Measurements from ENCODE around the gene MTCL1.

The MTCL1 gene

DNA sequence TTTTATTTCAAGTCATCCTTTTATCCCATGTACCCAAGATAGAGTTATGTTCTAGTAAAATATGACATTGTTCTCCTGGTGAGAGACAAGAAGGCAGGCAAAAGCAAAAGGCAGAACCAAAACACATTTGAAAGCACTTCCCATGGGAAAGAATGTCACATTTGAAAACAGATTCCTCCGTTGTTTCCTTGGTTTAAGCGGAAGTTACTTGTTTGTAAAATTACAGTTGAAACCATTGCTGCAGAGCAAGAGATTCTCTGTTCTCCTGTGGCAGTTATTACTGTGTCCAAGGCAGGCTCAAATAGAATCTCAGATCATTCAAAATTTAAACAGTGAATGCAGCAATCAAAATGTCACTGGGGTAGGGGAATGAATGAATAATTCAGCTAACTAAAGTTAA is 149.6 kb downstream of the MTCL1 start:
- Histone ChIP-seq H3K27me3 (ENCODE audit: control insufficient read depth, insufficient read depth, low read length) (no peaks in the 10 kb centered on the region), H3K9me3 (ENCODE audit: control insufficient read depth, insufficient read depth, low read length) (no peaks in the 10 kb centered on the region), H3K36me3 (ENCODE audit: control insufficient read depth, insufficient read depth, low read length) (no peaks in the 10 kb centered on the region), H3K9ac (ENCODE audit: low read depth, low read length) (no peak overlapping the region), H3K4me1 (ENCODE audit: control insufficient read depth, insufficient read depth, low read length) (peaks cover 16% of the 10 kb centered on the region; the same call in 1 of the 2 replicates), H3K27ac (ENCODE audit: low read depth, low read length) (no peak overlapping the region), H3K4me3 (ENCODE audit: low read depth, low read length) (no peak overlapping the region)

DNA sequence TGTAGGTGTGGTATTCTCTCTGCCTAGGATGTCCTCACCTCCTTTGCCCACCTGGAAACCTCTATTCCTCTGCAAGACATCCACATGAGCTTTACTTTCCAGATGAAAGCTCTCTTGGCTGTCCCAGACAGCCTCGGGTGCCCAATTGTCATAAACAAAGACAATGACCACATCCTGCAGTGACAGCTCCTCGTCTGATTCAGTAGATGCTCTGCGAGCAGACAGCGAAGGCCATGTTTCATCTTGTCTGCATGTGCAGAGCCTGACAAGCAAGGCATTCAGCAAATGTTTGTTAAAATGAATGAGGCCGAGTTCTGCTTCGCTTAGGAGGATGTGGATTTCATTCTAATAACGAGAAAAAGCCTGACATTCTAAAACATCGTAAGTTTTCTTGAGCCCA is 150.9 kb downstream of the MTCL1 start:
- H3K27ac ChIP-seq (ENCODE audit: low read depth, low read length), result no peak overlapping the region
- H3K4me3 ChIP-seq (ENCODE audit: low read depth, low read length), result no peak overlapping the region
- H3K36me3 ChIP-seq (ENCODE audit: control insufficient read depth, insufficient read depth, low read length), result no peaks in the 10 kb centered on the region
- no peak overlapping the region for H3K9ac ChIP-seq (ENCODE audit: low read depth, low read length)
- H3K27me3 ChIP-seq (ENCODE audit: control insufficient read depth, insufficient read depth, low read length), result no peaks in the 10 kb centered on the region
- no peaks in the 10 kb centered on the region for H3K9me3 ChIP-seq (ENCODE audit: control insufficient read depth, insufficient read depth, low read length)
- peaks cover 16% of the 10 kb centered on the region; the same call in 1 of the 2 replicates for H3K4me1 ChIP-seq (ENCODE audit: control insufficient read depth, insufficient read depth, low read length)

DNA sequence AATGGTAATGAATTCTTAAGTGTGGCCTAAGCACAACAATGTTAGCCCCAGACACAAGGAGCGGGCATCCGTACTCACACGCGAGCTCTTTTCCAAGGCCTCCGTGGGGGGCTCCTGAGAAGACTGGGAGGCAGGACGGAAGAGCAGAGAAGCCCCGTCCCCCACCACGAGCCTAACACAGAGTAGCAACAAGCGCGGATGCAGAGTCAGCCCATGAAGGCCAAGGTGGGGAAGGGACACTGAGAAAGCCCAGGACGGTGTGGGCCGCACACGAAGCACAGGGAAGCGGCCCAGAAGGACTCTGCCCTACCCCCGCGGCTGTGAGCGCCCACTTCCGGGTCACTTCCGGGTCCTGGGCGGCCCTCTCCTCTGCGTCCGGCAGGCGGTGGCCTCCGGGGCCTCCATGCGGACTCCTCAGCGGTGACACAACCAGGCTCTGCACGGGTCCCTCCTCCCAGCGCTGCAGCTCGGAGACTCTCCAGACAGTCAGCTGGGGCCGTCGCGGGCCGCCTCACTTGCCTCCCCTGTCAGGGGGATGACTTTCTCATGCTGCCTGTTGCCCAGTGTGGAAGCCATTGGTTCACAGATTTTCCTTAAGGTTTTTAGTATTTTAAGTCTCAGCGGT is 151.5 kb downstream of the MTCL1 start:
- H3K9ac ChIP-seq (ENCODE audit: low read depth, low read length), result no peak overlapping the region

DNA sequence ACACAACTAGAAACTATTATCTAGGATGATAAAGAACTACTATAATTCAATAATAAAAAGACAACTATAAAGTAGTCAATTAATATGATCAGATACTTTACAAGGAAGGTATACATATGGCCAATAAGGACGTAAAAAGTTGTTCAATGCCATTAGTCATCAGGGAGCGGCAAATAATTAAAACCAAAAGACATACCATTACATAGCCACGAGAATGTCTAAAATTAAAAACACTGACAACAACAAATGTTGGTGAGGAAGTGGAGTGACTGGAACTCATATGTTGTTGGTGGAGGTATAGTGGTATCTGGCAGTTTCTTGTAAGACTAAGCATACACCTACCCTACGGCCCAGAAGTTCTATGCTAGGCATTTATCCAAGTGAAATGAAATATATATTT is 152.4 kb downstream of the MTCL1 start:
- Histone ChIP-seq H3K9ac (ENCODE audit: low read depth, low read length) (no peak overlapping the region), H3K36me3 (ENCODE audit: control insufficient read depth, insufficient read depth, low read length) (no peaks in the 10 kb centered on the region), H3K9me3 (ENCODE audit: control insufficient read depth, insufficient read depth, low read length) (no peaks in the 10 kb centered on the region), H3K27me3 (ENCODE audit: control insufficient read depth, insufficient read depth, low read length) (no peaks in the 10 kb centered on the region), H3K4me1 (ENCODE audit: control insufficient read depth, insufficient read depth, low read length) (peaks cover 16% of the 10 kb centered on the region; the same call in 1 of the 2 replicates), H3K4me3 (ENCODE audit: low read depth, low read length) (no peak overlapping the region), H3K27ac (ENCODE audit: low read depth, low read length) (no peak overlapping the region)

More for the DNA sequence above, 151.5 kb downstream of the MTCL1 start:
- H3K4me3 ChIP-seq (ENCODE audit: low read depth, low read length), result no peak overlapping the region
- peaks cover 16% of the 10 kb centered on the region; the same call in 1 of the 2 replicates for H3K4me1 ChIP-seq (ENCODE audit: control insufficient read depth, insufficient read depth, low read length)
- no peaks in the 10 kb centered on the region for H3K9me3 ChIP-seq (ENCODE audit: control insufficient read depth, insufficient read depth, low read length)
- H3K27me3 ChIP-seq (ENCODE audit: control insufficient read depth, insufficient read depth, low read length), result no peaks in the 10 kb centered on the region
- no peaks in the 10 kb centered on the region for H3K36me3 ChIP-seq (ENCODE audit: control insufficient read depth, insufficient read depth, low read length)
- H3K27ac ChIP-seq (ENCODE audit: low read depth, low read length), result no peak overlapping the region

DNA sequence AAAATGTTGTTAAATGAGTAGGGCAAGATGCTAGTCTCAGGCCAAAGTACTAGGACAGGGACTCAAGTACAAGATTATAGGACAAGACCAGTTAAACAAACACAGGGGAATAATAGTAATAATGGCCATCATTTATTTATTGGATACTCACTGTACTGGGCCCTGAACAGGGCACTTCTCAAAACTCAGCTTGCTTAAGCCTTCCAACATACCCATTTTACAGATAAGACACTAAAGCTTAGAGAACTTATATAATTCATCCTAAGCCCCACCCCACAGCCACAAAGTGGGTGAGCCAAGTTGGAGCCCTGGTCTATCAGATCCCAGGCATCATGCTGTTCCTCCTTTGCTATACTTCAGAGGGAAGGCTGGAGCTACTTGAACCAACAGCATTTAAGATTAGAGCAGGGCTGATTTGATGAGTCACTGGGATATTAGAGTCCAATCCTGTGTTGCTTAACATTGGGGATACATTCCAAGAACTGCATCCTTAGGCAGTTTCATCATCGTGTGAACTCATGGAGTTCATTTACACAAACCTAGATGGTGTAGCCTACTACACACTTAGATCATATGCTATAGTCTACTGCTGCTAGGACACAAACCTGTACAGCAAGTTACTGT is 153.6 kb downstream of the MTCL1 start:
- Histone ChIP-seq H3K9ac (ENCODE audit: low read depth, low read length) (no peak overlapping the region), H3K27ac (ENCODE audit: low read depth, low read length) (no peak overlapping the region), H3K4me1 (ENCODE audit: control insufficient read depth, insufficient read depth, low read length) (peaks cover 16% of the 10 kb centered on the region; the same call in 1 of the 2 replicates)

DNA sequence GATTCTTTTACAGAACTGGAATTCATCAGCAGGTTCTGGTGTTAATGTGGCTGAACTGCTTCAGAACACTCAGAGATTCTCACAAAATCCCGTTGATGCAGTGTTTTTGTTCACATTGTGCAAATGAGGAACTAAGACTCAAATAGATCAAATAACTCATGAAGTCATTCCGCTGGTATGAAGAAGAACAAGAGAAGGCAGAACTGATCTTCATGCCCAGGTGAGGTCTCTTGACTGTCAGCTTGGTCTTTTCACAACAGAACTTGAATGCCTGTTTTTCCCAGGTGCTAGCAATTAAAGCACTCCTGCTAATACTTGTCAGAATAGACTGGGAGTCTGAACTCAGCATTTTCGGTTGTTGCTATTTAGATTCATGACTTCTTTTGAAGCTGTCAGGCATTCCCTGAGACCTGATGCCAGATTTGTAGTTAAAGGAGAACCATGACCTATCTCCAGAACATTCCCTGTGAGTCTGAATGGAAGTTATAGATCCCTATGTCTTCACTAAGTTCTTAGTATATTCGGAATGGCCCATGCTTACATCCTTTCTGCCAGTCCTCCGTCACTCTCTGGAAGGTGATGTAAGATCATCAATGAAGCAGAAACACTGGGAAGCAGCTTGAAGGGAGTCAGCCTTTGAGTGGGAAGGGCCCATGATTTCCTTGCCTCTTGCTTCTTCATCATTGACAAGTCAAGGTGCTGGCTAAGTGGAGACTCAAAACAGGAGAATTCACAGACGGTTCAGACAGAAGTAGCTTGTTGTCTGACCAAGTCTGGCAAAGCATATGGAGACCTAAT is 155.7 kb downstream of the MTCL1 start:
- Histone ChIP-seq H3K36me3 (ENCODE audit: control insufficient read depth, insufficient read depth, low read length) (no peaks in the 10 kb centered on the region), H3K9me3 (ENCODE audit: control insufficient read depth, insufficient read depth, low read length) (no peaks in the 10 kb centered on the region), H3K9ac (ENCODE audit: low read depth, low read length) (no peak overlapping the region), H3K27ac (ENCODE audit: low read depth, low read length) (no peak overlapping the region), H3K27me3 (ENCODE audit: control insufficient read depth, insufficient read depth, low read length) (no peaks in the 10 kb centered on the region), H3K4me1 (ENCODE audit: control insufficient read depth, insufficient read depth, low read length) (0 out of 2 replicates have a peak, but pooled peaks cover 8% of the 10 kb centered on the region), H3K4me3 (ENCODE audit: low read depth, low read length) (no peak overlapping the region)

More for the DNA sequence above, 153.6 kb downstream of the MTCL1 start:
- Histone ChIP-seq H3K27me3 (ENCODE audit: control insufficient read depth, insufficient read depth, low read length) (no peaks in the 10 kb centered on the region), H3K4me3 (ENCODE audit: low read depth, low read length) (no peak overlapping the region), H3K36me3 (ENCODE audit: control insufficient read depth, insufficient read depth, low read length) (no peaks in the 10 kb centered on the region), H3K9me3 (ENCODE audit: control insufficient read depth, insufficient read depth, low read length) (no peaks in the 10 kb centered on the region)

DNA sequence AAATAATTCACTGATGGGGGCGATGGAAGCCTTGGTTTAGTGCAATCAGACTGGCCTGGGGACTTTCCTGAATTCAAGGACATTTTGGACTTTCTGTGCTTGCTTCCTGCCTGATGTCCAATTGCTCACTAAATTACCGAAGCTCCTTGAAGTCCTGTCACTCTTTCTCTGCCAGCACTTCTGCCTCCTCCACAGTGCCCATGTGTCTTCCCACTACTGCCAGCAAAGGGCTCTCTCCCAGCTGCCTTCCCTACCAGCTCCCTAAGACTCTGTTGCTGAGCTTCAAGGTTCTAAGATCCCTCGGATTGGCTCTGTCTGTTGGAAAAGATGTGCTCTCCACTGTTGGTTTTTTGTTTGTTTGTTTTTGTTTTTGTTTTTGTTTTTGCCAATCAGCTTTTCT is 158.1 kb downstream of the MTCL1 start:
- Histone ChIP-seq H3K36me3 (ENCODE audit: control insufficient read depth, insufficient read depth, low read length) (no peaks in the 10 kb centered on the region), H3K9ac (ENCODE audit: low read depth, low read length) (no peak overlapping the region), H3K4me1 (ENCODE audit: control insufficient read depth, insufficient read depth, low read length) (no peaks in the 10 kb centered on the region), H3K27ac (ENCODE audit: low read depth, low read length) (no peak overlapping the region), H3K9me3 (ENCODE audit: control insufficient read depth, insufficient read depth, low read length) (no peaks in the 10 kb centered on the region), H3K27me3 (ENCODE audit: control insufficient read depth, insufficient read depth, low read length) (no peaks in the 10 kb centered on the region), H3K4me3 (ENCODE audit: low read depth, low read length) (no peak overlapping the region)

DNA sequence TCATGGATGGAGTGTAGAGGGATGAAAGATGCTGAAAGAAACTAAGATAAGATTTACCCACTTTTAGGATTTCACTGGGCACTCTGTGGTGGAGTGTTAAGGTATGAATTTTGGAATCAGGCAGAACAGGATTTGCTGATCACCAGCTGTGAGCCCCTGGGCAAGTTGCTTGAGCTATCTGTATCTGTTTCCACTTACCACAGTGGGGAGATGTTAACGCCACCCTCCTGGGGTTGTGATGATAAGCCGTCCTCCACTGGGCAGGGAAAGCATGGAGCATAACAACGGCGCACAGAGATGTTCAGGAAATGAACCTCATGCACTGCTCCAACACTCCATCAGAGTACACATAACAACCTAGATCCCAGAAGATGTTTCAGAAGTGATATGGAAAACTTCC is 160.6 kb downstream of the MTCL1 start:
- H3K4me1 ChIP-seq (ENCODE audit: control insufficient read depth, insufficient read depth, low read length), result no peaks in the 10 kb centered on the region
- no peaks in the 10 kb centered on the region for H3K36me3 ChIP-seq (ENCODE audit: control insufficient read depth, insufficient read depth, low read length)
- H3K9ac ChIP-seq (ENCODE audit: low read depth, low read length), result no peak overlapping the region
- no peak overlapping the region for H3K27ac ChIP-seq (ENCODE audit: low read depth, low read length)
- H3K27me3 ChIP-seq (ENCODE audit: control insufficient read depth, insufficient read depth, low read length), result no peaks in the 10 kb centered on the region
- H3K4me3 ChIP-seq (ENCODE audit: low read depth, low read length), result no peak overlapping the region
- no peaks in the 10 kb centered on the region for H3K9me3 ChIP-seq (ENCODE audit: control insufficient read depth, insufficient read depth, low read length)

DNA sequence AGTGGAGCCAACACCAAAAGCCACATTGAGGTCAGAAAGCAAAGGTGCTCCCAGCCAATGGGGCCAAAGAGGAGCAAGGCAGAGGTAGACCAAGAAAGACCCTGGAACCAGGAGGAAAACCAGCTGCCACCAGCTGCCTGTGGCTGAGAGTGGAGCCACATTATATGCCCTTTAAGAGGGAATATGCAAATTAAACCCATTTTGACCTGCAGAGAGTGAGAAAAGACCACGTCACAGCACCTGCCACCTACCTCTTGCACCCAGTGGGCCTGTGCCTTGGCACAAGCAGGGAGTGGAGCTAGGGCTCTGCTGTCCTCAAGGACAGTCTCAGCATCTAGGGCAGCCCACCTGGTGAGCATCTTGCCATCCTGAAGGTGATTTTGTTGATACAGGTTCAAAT is 161.3 kb downstream of the MTCL1 start:
- no peaks in the 10 kb centered on the region for H3K4me1 ChIP-seq (ENCODE audit: control insufficient read depth, insufficient read depth, low read length)
- no peak overlapping the region for H3K4me3 ChIP-seq (ENCODE audit: low read depth, low read length)
- no peaks in the 10 kb centered on the region for H3K27me3 ChIP-seq (ENCODE audit: control insufficient read depth, insufficient read depth, low read length)
- H3K36me3 ChIP-seq (ENCODE audit: control insufficient read depth, insufficient read depth, low read length), result no peaks in the 10 kb centered on the region
- no peak overlapping the region for H3K27ac ChIP-seq (ENCODE audit: low read depth, low read length)
- H3K9me3 ChIP-seq (ENCODE audit: control insufficient read depth, insufficient read depth, low read length), result no peaks in the 10 kb centered on the region
- H3K9ac ChIP-seq (ENCODE audit: low read depth, low read length), result no peak overlapping the region

DNA sequence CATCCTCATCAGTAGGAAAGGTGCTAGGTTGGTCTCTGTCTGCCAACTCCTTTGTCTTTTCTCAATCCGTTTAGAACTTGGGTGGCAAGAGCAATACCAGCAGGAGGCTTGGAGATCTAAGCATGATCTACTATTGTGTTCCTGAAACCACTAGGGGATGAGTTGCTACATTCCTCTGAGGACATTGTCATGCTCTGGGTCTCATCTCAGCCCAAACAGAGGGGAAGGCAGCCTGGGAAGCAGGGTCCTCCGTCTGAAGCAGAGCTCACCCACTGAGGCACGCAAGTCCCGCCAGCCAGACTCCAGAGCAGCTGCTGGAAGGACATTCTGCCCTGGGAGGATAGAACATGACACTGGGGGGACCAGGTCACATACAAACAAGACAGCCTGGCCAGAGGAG is 162.9 kb downstream of the MTCL1 start:
- Histone ChIP-seq H3K27ac (ENCODE audit: low read depth, low read length) (peak overlapping the region; percentile 3), H3K9ac (ENCODE audit: low read depth, low read length) (no peak overlapping the region), H3K4me3 (ENCODE audit: low read depth, low read length) (no peak overlapping the region), H3K9me3 (ENCODE audit: control insufficient read depth, insufficient read depth, low read length) (no peaks in the 10 kb centered on the region), H3K36me3 (ENCODE audit: control insufficient read depth, insufficient read depth, low read length) (no peaks in the 10 kb centered on the region), H3K4me1 (ENCODE audit: control insufficient read depth, insufficient read depth, low read length) (no peaks in the 10 kb centered on the region), H3K27me3 (ENCODE audit: control insufficient read depth, insufficient read depth, low read length) (no peaks in the 10 kb centered on the region)
